CD4-positive, alpha-beta T cell (primary cell): Measurements from ENCODE around the gene PLP2. TPM values are rescaled to one million over a fixed set of nuclear protein-coding genes. Genes with fewer than 3 reads are reported as not detected.
A peak's percentile ranks its signal among the peaks of the same experiment; 100 is the strongest.

ENCODE experiments used
- ATAC-seq: fragments of 200-7000 bp; cut with Tn5 transposase; one replicate; pipeline ENCODE4 v1.10.0; 2022; ENCODE audit warnings: mild to moderate bottlenecking; ENCODE audit not compliant: poor library complexity
- CTCF ChIA-PET: fragments of 350-600 bp; sonication (Branson Sonifier 250); formaldehyde crosslinking; loops from one replicate; lab custom pipeline; 2021; ENCODE audit warnings: antibody characterized with exemption, inconsistent platforms; lab: Charles Lee
- POLR2A ChIA-PET: fragments of 350-600 bp; sonication (Branson Sonifier 250); formaldehyde crosslinking; loops from one replicate; lab custom pipeline; 2021; ENCODE audit warnings: antibody characterized with exemption, inconsistent platforms; lab: Charles Lee
- DNase-seq, 14 experiments: peaks; one replicate each; pipeline ENCODE4 v3.0.0-alpha.2; 2013 to 2020; ENCODE audit warnings: mixed read lengths in 2 of 14
- H3K27ac ChIP-seq, 2 donors: one replicate each; pipeline versions ENCODE4 v1.5.1 to v1.7.0; 2013; ENCODE audit warnings: low read length in 2 of 2, low read depth in 1 of 2, mild to moderate bottlenecking in 1 of 2
- H3K27me3 ChIP-seq, 2 experiments: 1 replicate in 1 of 2; 2 replicates in 1 of 2; pipeline versions ENCODE4 v1.6.1 to v1.7.0; 2013; ENCODE audit warnings: low read length in 2 of 2, control low read depth in 1 of 2, mild to moderate bottlenecking in 1 of 2, moderate library complexity in 1 of 2; ENCODE audit not compliant: insufficient read depth in 2 of 2, control insufficient read depth in 1 of 2
- H3K36me3 ChIP-seq: one replicate; pipeline ENCODE4 v1.6.1; 2013; ENCODE audit warnings: low read length, control low read depth; ENCODE audit not compliant: insufficient read depth
- H3K4me1 ChIP-seq: one replicate; pipeline ENCODE4 v1.6.1; 2013; ENCODE audit warnings: low read length, control low read depth; ENCODE audit not compliant: insufficient read depth
- H3K4me3 ChIP-seq: one replicate; pipeline ENCODE4 v1.5.1; 2013; ENCODE audit warnings: mild to moderate bottlenecking, low read length, moderate library complexity
- H3K9me3 ChIP-seq, 2 experiments: 1 replicate in 1 of 2; 2 replicates in 1 of 2; pipeline versions ENCODE4 v1.6.1 to v1.7.0; 2013; ENCODE audit warnings: low read length in 2 of 2, mild to moderate bottlenecking in 2 of 2, control low read depth in 1 of 2, moderate library complexity in 1 of 2; ENCODE audit not compliant: control insufficient read depth in 1 of 2, insufficient read depth in 1 of 2
- H3K27ac Mint-ChIP-seq: one replicate; pipeline ENCODE4 v1.8.0; 2020; ENCODE audit warnings: mixed read lengths
- H3K27me3 Mint-ChIP-seq: one replicate; pipeline ENCODE4 v1.8.0; 2021; ENCODE audit warnings: mixed read lengths
- H3K36me3 Mint-ChIP-seq: one replicate; pipeline ENCODE4 v1.8.0; 2021; ENCODE audit warnings: low read depth, mixed read lengths
- H3K4me1 Mint-ChIP-seq: one replicate; pipeline ENCODE4 v1.8.0; 2021; ENCODE audit warnings: low read depth, mixed read lengths
- H3K4me3 Mint-ChIP-seq: one replicate; pipeline ENCODE4 v1.8.0; 2020; ENCODE audit warnings: mild to moderate bottlenecking, mixed read lengths
- H3K9me3 Mint-ChIP-seq: one replicate; pipeline ENCODE4 v1.8.0; 2020; ENCODE audit warnings: mixed read lengths
- CTCF ChIP-seq: fragments of 200-600 bp; IDR thresholded peaks from one replicate; pipeline ENCODE4 v1.8.0; 2022; ENCODE audit warnings: antibody characterized with exemption, mild to moderate bottlenecking
- intact Hi-C, 2 experiments: fragments of 100-400 bp; cut with DNase I in 1 of 2; cut with micrococcal nuclease in 1 of 2; formaldehyde crosslinking; loops; one replicate each; pipeline versions ENCODE4 v1.15.1 to v1.9.0; 2023 to 2025; cut with DNase I, micrococcal nuclease
- total RNA-seq, 174 experiments: library from RNA in 2 of 174; stranded (reverse) in 2 of 174; gene quantifications; one replicate each; pipeline ENCODE4 v1.2.3 and lab custom pipeline; 2021 to 2026

Gene PLP2
- total RNA-seq, 2 experiments from 2014 or later, result 124 to 128 TPM

GRCh38 chrX:49199906-49200771, 28.4 kb downstream of the PLP2 start, which contains the start of gene SYP:
SYP (minus strand) TSS chrX:49200193; CDS start chrX:49200186, 7 bp downstream.
- peak within 1 kb of the TSS; percentile 51 for H3K4me3 ChIP-seq
- H3K36me3 Mint-ChIP-seq, result no peaks in the 10 kb centered on the region
- H3K9me3 Mint-ChIP-seq, result no peaks in the 10 kb centered on the region
- ChIA-PET POLR2A (interaction anchor here (1.2 kb wide), 1 partner anchor 9 kb away, joined by 3 read pairs; no protein-coding TSS in a partner anchor), CTCF (interaction anchor here (2.5 kb wide), 1 partner anchor 8 kb away, joined by 6 read pairs; no protein-coding TSS in a partner anchor)
- H3K27me3 ChIP-seq, result peaks cover 0 to 3% of the 10 kb centered on the region in 2 experiments
- H3K4me3 Mint-ChIP-seq, result peak within 1 kb of the TSS; percentile 69
- peak; percentile 99 for ATAC-seq
- H3K9me3 ChIP-seq, result no peaks in the 10 kb centered on the region
- TF ChIP-seq CTCF, result no peak
- H3K36me3 ChIP-seq, result no peaks in the 10 kb centered on the region
- H3K27me3 Mint-ChIP-seq, result no peaks in the 10 kb centered on the region
- H3K4me1 Mint-ChIP-seq, result peaks cover 14% of the 10 kb centered on the region
- intact Hi-C loops, result loop anchor here in 1 of 2 experiments (5.0 kb wide), 1 partner anchor 67 kb away; the partner anchor contains the start of gene PPP1R3F
- peak within 1 kb of the TSS; percentile 69 for H3K27ac Mint-ChIP-seq
- H3K4me1 ChIP-seq, result peaks cover 21% of the 10 kb centered on the region
- DNase-seq, result peak; percentile 79 to 93 (median 88)
- no peak within 1 kb of the TSS for H3K27ac ChIP-seq

DNA sequence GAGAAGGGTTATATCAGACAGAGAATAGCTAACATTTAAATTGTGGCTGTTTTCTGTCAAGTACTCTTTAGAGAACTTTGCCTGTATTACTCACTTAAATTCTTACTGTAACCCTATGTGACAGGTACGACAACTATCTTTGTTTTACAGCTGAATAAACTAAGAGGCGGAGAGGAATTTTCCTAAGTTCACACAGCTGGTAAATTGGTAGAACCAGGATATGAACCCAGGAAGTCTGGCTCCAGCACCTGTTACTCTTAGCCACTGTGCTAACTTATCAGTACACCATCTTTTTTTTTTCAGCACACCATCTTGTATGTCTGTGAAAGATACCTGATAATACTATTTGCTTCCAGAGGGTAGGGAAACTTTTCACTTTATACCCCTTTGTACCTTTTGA, 30.3 kb downstream of the PLP2 start:
- ATAC-seq (no peak), DNase-seq (no peak)
- ChIA-PET CTCF (interaction anchor here (2.5 kb wide), 1 partner anchor 9 kb away, joined by 6 read pairs; no protein-coding TSS in a partner anchor), POLR2A (no interaction called here)
- Histone ChIP-seq H3K36me3 (no peaks in the 10 kb centered on the region), H3K27me3 (peaks cover 0 to 3% of the 10 kb centered on the region in 2 experiments), H3K9me3 (no peaks in the 10 kb centered on the region), H3K27ac (no peak overlapping the region), H3K4me3 (no peak overlapping the region), H3K4me1 (peaks cover 21% of the 10 kb centered on the region)
- H3K36me3 Mint-ChIP-seq, result no peaks in the 10 kb centered on the region
- no peaks in the 10 kb centered on the region for H3K9me3 Mint-ChIP-seq
- no peaks in the 10 kb centered on the region for H3K27me3 Mint-ChIP-seq
- no peak overlapping the region for H3K27ac Mint-ChIP-seq
- intact Hi-C loops, result loop anchor here in 1 of 2 experiments (5.0 kb wide), 1 partner anchor 65 kb away; the partner anchor contains the start of gene PPP1R3F
- no peak for TF ChIP-seq CTCF
- H3K4me3 Mint-ChIP-seq, result no peak overlapping the region
- peaks cover 14% of the 10 kb centered on the region for H3K4me1 Mint-ChIP-seq

DNA sequence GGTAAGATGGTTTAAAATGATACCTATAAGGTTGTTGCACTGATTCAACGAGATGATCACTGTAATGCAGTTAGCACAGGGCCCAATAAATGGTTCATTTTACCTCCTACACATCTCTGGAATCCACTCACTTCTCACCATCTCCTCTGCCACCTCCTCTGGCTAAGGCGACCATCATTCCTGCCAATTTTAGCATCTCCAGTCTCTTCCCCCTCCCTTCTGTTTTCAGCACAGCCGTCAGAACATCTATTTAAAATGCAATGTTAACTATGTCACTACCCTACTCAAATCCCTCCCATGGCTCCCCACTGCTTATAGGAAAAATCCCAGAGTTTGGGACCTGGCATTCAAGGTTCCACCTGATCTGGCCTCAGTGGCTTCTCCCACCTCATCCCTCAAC, 31.8 kb downstream of the PLP2 start:
- Mint-ChIP-seq H3K9me3 (no peaks in the 10 kb centered on the region), H3K4me3 (no peak overlapping the region), H3K27ac (no peak overlapping the region), H3K27me3 (no peaks in the 10 kb centered on the region), H3K36me3 (no peaks in the 10 kb centered on the region), H3K4me1 (peaks cover 7% of the 10 kb centered on the region)
- no peak overlapping the region for H3K27ac ChIP-seq
- no peaks in the 10 kb centered on the region for H3K36me3 ChIP-seq
- no peak for ATAC-seq
- ChIA-PET POLR2A (no interaction called here), CTCF (no interaction called here)
- no peak for TF ChIP-seq CTCF
- peaks cover 21% of the 10 kb centered on the region for H3K4me1 ChIP-seq
- intact Hi-C loops, result loop anchor here in 1 of 2 experiments (5.0 kb wide), 1 partner anchor 64 kb away; the partner anchor contains the start of gene PPP1R3F
- DNase-seq, result no peak
- no peak overlapping the region for H3K4me3 ChIP-seq
- H3K9me3 ChIP-seq, result no peaks in the 10 kb centered on the region
- peaks cover 0 to 3% of the 10 kb centered on the region in 2 experiments for H3K27me3 ChIP-seq
